HG02973 (cell line): ENCODE data around the gene SMIM5.
"Not testable (repeated sequence)": the region's sequence is repeated elsewhere in the genome, so short reads cannot be mapped to it uniquely, and the experiment has no call there.

Experiments used
- ATAC-seq: cut with Tn5 transposase; IDR thresholded peaks from one replicate; pipeline ENCODE4 v1.9.1; 2021; ENCODE audit warnings: moderate library complexity; ENCODE audit not compliant: unreplicated experiment

SMIM5 gene

DNA sequence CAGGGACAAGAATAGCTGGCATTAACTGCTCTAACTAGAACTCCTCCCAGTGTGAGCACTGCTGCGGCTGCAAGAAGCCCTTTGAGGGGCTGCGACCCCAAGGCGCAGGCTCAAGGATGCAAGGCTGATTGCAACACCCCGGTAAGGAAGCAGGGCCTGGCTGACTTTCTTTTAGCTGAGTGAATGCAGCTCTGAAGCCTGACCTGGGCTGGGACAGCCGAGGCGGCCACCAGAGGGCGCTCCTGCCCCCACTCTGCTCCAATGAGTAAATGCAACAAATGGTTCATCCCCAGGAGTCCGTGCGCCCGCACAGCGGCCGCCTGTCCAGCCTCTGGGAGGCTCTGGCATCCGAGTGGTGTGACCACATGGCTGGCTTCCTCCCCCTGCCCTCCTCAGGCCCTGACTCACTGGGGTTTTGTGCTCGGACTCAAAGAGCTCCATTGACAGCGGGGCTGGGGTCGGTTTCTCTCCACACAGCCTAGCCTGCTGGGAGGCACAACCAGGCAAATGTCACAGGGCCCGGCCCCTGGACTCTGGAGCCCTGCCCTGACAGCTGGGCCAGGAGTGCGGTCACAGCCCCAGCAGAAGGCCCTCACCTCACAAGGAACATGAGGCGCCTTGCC, at the start of gene SMIM5:
Gene SMIM5, plus strand, starts transcription at position 572 of the 623 bp plus-strand sequence. CDS start 6,768 bp downstream, outside the sequence.
- no peak for ATAC-seq

GRCh38 chr17:75584849-75585175, 48.4 kb upstream of the SMIM5 start:
- no peak for ATAC-seq

DNA sequence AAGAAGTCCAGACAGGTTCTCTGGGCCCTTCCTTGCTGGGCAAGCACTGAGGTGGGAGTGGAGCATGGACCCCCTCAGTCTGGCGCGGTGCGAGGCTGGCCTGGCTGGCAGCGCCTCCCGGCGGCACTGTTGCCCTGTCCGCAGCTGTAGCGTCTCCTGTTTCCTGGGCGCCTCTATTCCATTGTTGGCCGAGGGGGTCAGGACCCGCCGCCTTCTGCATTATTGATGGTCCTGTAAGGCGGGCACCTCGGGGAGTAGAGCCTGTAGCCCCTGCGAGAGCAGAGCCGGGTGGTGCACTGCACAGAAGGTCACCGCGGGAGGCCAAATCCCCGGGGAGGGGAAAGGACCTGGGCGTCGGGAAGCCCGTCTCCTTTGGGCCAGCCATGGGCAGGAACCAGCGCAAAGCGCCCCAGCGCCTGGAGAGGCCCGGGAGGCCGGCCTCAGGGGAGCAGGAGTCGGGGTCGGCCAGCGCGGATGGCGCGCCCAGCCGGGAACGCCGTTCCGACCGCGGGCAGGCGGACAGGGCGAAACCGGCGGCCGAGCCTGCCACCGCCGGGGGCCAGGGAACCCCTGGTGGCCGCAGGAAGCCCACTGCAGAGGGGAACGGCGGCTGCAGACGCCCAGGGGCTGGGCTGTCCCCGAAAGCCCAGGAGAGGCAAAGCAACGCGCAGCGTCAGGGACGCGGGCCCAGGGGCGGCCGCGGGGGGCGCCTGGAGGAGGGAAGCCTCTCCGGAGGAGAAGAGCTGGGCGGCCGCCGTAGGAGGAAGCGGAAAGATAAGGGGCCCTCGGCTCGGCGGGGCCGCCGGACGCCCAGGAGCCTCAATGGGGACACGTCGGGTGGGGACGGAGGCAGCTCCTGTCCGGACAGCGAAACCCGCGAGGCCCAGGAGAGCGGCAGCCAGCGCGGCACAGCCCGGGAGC, 45.3 kb upstream of the SMIM5 start, which contains the start of gene MYO15B:
Gene MYO15B, plus strand, starts transcription at position 126 of the 921 bp plus-strand sequence. Its CDS starts 258 bp downstream, at position 384.
- no peak for ATAC-seq

- peak; percentile 13 for ATAC-seq
Observed at GRCh38 chr17:75588596-75589011, 44.6 kb upstream of the SMIM5 start.

DNA sequence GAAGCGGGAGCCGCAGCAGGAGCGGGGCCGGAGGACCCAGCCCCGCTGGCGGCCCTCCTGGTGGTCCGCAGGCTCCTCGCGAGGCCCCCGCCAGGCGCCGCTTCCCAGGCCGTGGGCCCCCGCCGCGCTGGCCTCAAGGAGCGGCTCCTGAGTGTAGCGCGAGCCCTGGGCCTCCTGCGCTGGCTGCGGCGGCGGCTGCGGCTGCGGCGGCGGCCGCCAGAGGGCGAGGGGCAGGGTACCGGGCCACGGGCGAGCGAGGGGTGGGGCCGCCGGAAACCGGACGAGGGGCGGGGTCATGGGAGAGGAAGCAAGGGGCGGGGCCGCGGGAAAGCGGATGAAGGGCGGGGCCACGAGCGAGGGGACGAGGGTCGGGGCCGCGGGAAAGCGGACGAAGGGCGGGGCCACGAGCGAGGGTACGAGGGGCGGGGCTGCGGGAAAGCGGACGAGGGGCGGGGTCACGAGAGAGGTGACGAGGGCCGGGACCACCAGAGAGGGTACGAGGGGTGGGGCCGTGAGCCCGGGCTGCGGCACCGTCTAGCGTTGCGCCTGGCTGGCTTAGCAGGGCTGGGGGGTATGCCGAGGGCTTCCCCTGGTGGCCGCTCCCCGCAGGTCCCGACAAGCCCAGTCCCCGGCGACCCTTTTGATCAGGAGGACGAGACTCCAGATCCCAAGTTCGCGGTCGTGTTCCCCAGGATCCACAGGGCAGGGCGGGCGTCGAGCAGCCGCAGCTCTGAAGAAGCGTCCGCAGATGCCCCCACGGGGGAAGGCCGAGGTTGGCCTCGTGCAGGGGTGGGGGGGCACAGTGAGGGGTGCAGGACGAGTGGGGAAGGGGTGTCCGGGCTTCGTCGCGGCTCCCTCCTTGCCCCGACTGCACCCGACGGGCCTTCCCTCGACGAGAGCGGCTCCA, 44.0 kb upstream of the SMIM5 start:
- peak; percentile 68 for ATAC-seq

DNA sequence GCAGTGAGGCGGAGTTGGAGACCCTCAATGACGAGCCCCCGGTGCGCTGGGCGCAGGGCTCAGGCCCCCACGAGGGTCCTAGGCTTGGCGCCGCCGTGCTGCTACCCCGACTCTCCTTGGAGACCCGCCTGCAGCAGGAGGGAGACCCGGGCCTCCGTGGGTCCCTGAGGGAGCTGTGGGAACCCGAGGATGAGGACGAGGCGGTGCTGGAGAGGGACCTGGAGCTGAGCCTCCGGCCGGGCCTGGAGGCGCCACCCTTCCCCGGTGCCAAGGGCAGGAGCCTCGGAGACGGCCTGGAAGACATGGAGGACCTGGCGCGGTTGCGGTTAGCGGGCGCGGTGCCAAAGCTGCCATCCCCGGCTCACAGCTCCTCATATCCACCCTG, 43.3 kb upstream of the SMIM5 start:
- no peak for ATAC-seq

- no peak for ATAC-seq
Observed at GRCh38 chr17:75590314-75590761, 42.9 kb upstream of the SMIM5 start.

GRCh38 chr17:75590849-75591721, 42.1 kb upstream of the SMIM5 start:
- no peak for ATAC-seq

DNA sequence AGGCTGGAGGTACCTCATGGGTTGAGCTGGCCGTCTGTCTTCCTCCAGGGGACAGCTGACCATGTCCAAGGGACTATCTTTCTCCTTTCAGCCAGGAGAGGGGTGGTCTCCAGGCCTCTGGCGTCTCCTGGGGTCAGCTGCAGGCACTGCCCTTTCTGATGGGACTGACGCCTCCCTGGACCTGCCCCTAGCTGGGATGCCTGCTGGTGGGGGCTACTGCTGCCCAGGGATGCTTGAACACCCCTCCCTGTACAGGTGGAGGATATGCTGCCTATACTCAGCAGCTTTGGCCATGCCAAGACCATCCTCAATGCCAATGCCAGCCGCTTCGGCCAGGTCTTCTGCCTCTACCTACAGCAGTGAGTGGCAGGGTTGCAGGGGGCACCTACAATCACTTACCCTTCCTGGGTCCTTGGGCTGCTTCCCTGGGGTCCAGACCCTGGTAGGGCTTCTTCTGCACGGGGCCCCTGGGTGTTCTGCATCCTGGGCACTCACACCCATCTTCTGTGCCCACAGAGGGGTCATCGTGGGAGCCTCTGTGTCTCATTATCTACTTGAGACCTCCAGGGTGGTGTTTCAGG, 41.4 kb upstream of the SMIM5 start:
- ATAC-seq: no peak

GRCh38 chr17:75592348-75593020, 40.8 kb upstream of the SMIM5 start:
- no peak for ATAC-seq

DNA sequence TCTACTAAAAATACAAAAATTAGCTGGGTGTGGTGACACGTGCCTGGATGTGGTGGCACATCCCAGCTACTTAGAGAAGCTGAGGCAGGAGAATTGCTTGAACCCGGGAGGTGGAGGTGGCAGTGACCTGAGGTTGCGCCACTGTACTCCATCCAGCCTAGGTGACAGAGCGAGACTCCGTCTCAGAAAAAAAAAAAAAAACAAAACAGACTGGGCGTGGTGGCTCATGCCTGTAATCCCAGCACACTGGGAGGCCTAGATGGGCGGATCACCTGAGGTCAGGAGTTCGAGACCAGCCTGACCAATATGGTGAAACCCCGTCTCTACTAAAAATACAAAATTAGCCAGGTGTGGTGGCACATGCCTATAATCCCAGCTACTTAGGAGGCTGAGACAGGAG, 39.8 kb upstream of the SMIM5 start:
- not testable (repeated sequence) for ATAC-seq

- ATAC-seq: no peak
Observed at GRCh38 chr17:75594499-75595283, 38.5 kb upstream of the SMIM5 start.

DNA sequence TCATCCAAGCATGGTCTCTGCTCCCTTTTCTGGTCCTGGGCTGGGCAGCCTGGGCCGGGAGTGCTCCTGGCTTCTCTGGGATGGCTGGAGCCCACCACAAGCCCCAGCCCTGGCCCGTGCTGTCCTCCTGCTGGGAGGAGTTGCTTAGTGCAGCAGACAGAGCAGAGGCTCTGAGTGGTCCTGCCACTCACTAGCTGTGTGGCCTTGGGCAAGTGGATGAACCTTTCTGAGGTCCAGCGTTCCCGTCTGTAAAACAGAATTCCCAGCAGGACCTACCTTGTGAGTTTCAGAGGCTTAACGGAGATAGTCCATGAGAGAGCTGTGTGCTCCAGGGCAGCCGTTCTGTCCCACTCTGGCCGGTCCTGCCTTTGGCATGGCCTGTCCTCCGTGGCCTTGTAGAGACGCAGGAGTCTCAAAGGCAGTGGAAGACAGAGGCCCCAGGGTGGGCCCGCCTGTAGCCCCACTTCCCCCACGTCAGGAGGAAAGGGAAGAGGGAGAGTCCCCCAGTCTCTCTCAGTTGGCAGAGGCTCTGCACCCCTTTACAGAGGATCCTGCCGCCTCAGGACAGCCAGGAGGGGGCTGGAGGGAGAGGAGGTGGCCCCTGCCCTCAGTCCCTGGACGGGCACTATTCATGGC, 37.8 kb upstream of the SMIM5 start:
- ATAC-seq: no peak

GRCh38 chr17:75595920-75596313, 37.3 kb upstream of the SMIM5 start:
- ATAC-seq: no peak

DNA sequence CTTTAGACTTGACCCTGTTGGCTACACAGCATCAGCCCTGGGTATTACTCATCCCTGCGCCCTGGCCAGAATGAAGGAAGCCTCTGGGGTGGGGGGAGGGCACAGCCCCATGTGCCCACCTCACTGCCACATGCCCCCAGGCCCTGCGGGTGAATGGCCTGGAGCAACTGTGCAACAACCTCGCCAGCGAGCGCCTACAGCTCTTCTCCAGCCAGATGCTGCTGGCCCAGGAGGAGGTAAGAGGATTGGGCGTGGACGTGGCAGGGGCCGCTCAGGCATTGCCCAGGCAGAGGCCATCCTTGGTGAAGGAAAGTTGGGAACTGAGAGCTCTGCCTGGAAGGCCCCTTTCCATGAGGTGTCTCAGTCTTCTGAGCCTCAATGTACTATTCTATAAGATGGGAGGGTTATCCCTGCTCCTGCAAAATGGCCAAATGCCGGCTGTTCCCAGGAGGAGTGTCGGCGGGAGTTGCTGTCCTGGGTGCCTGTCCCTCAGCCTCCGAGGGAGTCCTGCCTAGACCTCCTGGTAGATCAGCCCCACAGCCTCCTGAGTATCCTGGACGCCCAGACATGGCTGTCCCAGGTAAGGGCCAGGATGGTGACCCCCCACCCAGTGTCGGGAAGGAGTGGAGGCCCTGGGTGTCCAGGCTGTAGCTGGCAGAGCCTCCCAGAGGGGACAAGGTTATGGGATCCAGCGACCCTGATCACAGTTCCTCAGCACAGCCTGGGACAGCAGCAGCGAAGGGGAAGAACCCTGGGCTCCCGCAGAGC, 36.7 kb upstream of the SMIM5 start:
- no peak for ATAC-seq

GRCh38 chr17:75601057-75601987, 31.9 kb upstream of the SMIM5 start:
- no peak for ATAC-seq
